ENCODE measurements around the gene HSPA4. TPM values are rescaled to one million over a fixed set of nuclear protein-coding genes. Genes with fewer than 3 reads are reported as not detected.

Gene HSPA4
- total RNA-seq (2022; extraction: Qiagen RNA extraction), result 150 to 192 TPM (median 180 TPM) in 5 replicates

DNA sequence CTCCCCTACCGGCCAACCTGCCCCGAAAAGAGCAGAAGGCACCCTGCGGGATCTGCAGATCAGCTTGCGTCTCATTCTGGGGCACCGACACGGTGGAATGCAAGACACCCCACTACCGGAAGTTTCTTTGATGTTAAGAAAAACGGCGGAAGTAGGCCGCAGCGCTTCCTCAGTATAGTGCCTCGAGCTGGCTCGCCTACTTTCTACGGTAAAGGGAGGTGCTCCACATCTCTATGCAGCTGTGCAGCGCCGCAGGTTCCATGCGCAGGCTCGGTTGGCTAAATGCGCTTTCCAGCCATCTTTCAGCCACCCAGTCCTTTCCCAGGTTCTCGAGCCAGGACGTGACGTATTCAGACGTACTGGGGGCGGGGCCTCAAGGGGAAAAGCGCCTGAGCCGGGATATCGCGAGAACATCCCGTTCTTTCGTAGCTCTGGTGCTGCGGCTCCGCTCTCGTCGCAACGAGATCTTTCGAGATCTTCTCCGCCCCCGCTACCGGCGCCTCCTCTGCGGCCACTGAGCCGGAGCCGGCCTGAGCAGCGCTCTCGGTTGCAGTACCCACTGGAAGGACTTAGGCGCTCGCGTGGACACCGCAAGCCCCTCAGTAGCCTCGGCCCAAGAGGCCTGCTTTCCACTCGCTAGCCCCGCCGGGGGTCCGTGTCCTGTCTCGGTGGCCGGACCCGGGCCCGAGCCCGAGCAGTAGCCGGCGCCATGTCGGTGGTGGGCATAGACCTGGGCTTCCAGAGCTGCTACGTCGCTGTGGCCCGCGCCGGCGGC lies at the start of gene HSPA4:
Gene HSPA4 (plus strand): TSS at position 472 of the 775 bp plus-strand sequence. CDS start 238 bp downstream, at position 710.

GRCh38 chr5:133025804-133026663 lies 25.8 kb upstream of the HSPA4 start, which contains the start of gene ZCCHC10:
ZCCHC10 (minus strand) TSS chr5:133026549; CDS start chr5:133026537, 12 bp downstream.

Other genes with a start within 250 kb of the HSPA4 start
- gene SOWAHA, start 238.7 kb upstream of the HSPA4 start, total RNA-seq (2022; extraction: Qiagen RNA extraction), result 0.08 to 0.14 TPM (median 0.13 TPM) in 5 replicates
- gene SHROOM1, start 221.4 kb upstream of the HSPA4 start, total RNA-seq (2022; extraction: Qiagen RNA extraction), result 8.8 to 11.6 TPM (median 10.2 TPM) in 5 replicates
- gene GDF9, start 185.5 kb upstream of the HSPA4 start, total RNA-seq (2022; extraction: Qiagen RNA extraction), result 0.14 to 0.38 TPM (median 0.21 TPM) in 5 replicates
- 288 to 594 TPM (median 523 TPM) in 5 replicates for gene UQCRQ, start 185.4 kb upstream of the HSPA4 start, total RNA-seq (2022; extraction: Qiagen RNA extraction)
- gene LEAP2, start 178.3 kb upstream of the HSPA4 start, total RNA-seq (2022; extraction: Qiagen RNA extraction), result 0.62 to 1.0 TPM (median 0.97 TPM) in 5 replicates
- 17.7 to 31.0 TPM (median 24.6 TPM) in 5 replicates for gene AFF4, start 88.4 kb upstream of the HSPA4 start, total RNA-seq (2022; extraction: Qiagen RNA extraction)
- gene ZCCHC10, start 25.5 kb upstream of the HSPA4 start, total RNA-seq (2022; extraction: Qiagen RNA extraction), result 23.8 to 28.4 TPM (median 27.7 TPM) in 5 replicates

Measured in A549 treated with Hydrocortisone at 1 μM for 4 hours (cell line).